SJSA1 (cell line): Measurements from ENCODE around the gene CALY. TPM values are rescaled to one million over a fixed set of nuclear protein-coding genes. Genes with fewer than 3 reads are reported as not detected.

Experiments
- DNase-seq, 2 experiments: peaks; one replicate each; pipeline ENCODE4 v3.0.0-alpha.2; 2015 to 2020; ENCODE audit warnings: low spot score in 2 of 2, low read depth in 1 of 2
- H3K27ac ChIP-seq: fragments of 250-450 bp; sonication (Bioruptor Pico); 2 replicates; pipeline ENCODE4 v1.5.1; 2020; ENCODE audit warnings: mild to moderate bottlenecking, moderate library complexity
- H3K27me3 ChIP-seq: fragments of 250-450 bp; sonication (Bioruptor Pico); replicated peaks from 2 replicates; pipeline ENCODE4 v1.5.1; 2020; ENCODE audit warnings: mild to moderate bottlenecking, moderate library complexity
- H3K36me3 ChIP-seq: fragments of 250-450 bp; sonication (Bioruptor Pico); 2 replicates; pipeline ENCODE4 v1.5.1; 2020; ENCODE audit warnings: mild to moderate bottlenecking
- H3K4me1 ChIP-seq: fragments of 250-450 bp; sonication (Bioruptor Pico); replicated peaks from 2 replicates; pipeline ENCODE4 v1.6.1; 2021; ENCODE audit warnings: mild to moderate bottlenecking
- H3K4me3 ChIP-seq: fragments of 250-450 bp; sonication (Bioruptor Pico); 2 replicates; pipeline ENCODE4 v1.5.1; 2020; ENCODE audit warnings: mild to moderate bottlenecking
- H3K9me3 ChIP-seq: fragments of 250-450 bp; sonication (Bioruptor Pico); replicated peaks from 2 replicates; pipeline ENCODE4 v1.5.1; 2020; ENCODE audit warnings: mild to moderate bottlenecking
- total RNA-seq: library from RNA; depleted of rRNA; stranded (reverse); fragments of >200 nt; shearing (Covaris generic); gene quantifications from 2 replicates; pipeline ENCODE4 v1.2.3, GENCODE V29; 2014; rRNA removed

CALY gene
- total RNA-seq, 1 experiment from 2014 or later: not detected

GRCh38 chr10:133274751-133275683 lies 61.7 kb downstream of the CALY start:
- H3K9me3 ChIP-seq: no peaks in the 10 kb centered on the region
- DNase-seq: no peak
- no peaks in the 10 kb centered on the region for H3K4me1 ChIP-seq
- no peak overlapping the region for H3K4me3 ChIP-seq
- H3K27ac ChIP-seq: no peak overlapping the region
- peaks cover 17% of the 10 kb centered on the region for H3K27me3 ChIP-seq
- peaks cover 13% of the 10 kb centered on the region for H3K36me3 ChIP-seq

Other genes with a start within 250 kb of the CALY start
- gene ADGRA1, start 249.0 kb downstream of the CALY start, total RNA-seq: not detected in 2 replicates
- gene KNDC1, start 176.7 kb downstream of the CALY start, total RNA-seq: 0.11 TPM in 1 of 2 replicates, not detected in the other
- not detected in 2 replicates for gene UTF1, start 106.7 kb downstream of the CALY start, total RNA-seq
- gene VENTX, start 99.0 kb downstream of the CALY start, total RNA-seq: not detected in 2 replicates
- gene ADAM8, start 60.0 kb downstream of the CALY start, total RNA-seq: 0.03 TPM in 1 of 2 replicates, not detected in the other
- 49.7 and 74.3 TPM in 2 replicates for gene TUBGCP2, start 28.0 kb downstream of the CALY start, total RNA-seq
- 22.7 and 37.9 TPM in 2 replicates for gene ZNF511, start 28.0 kb downstream of the CALY start, total RNA-seq
- not detected in 2 replicates for gene PRAP1, start 10.5 kb upstream of the CALY start, total RNA-seq
- gene FUOM, start 21.1 kb upstream of the CALY start, total RNA-seq: 2.5 and 6.2 TPM in 2 replicates
- 106 and 145 TPM in 2 replicates for gene ECHS1, start 36.5 kb upstream of the CALY start, total RNA-seq
- gene PAOX, start 42.4 kb upstream of the CALY start, total RNA-seq: 8.7 and 9.9 TPM in 2 replicates
- gene MTG1, start 57.3 kb upstream of the CALY start, total RNA-seq: 36.8 and 50.5 TPM in 2 replicates
- gene SPRN, start 87.7 kb upstream of the CALY start, total RNA-seq: not detected in 2 replicates
- gene SCART1, start 117.0 kb upstream of the CALY start, total RNA-seq: 0.09 and 0.18 TPM in 2 replicates
- 0.37 TPM in 1 of 2 replicates, not detected in the other for gene CYP2E1, start 190.5 kb upstream of the CALY start, total RNA-seq
- gene SYCE1, start 228.7 kb upstream of the CALY start, total RNA-seq: not detected in 2 replicates